Measurements from ENCODE around the gene STXBP5. TPM values are rescaled to one million over a fixed set of nuclear protein-coding genes. Genes with fewer than 3 reads are reported as not detected.

The STXBP5 gene
- total RNA-seq, 1 donor, result 89.8 TPM

DNA sequence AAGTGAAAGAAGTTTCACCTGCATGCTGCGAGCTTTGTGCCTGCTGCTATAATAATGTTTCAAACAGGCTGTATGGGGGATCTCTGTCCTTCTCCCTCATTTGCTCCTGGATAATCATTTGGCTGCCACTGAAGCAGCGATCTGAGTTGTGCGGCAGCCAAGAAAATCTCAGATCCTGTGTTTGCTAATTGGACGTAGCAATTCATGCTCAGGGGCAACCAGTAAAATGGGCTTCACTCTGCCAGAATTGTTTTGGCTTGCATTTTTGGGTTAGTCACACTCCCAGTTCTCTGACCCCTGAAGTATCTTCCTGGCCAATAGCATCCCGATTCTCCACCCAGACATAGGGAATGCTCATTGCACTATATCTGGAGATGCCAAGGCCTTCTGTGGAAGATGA lies 13.7 kb upstream of the STXBP5 start:
- DNase-seq (ENCODE audit: low read depth), result no peak
- TF ChIP-seq, protein P1, sequence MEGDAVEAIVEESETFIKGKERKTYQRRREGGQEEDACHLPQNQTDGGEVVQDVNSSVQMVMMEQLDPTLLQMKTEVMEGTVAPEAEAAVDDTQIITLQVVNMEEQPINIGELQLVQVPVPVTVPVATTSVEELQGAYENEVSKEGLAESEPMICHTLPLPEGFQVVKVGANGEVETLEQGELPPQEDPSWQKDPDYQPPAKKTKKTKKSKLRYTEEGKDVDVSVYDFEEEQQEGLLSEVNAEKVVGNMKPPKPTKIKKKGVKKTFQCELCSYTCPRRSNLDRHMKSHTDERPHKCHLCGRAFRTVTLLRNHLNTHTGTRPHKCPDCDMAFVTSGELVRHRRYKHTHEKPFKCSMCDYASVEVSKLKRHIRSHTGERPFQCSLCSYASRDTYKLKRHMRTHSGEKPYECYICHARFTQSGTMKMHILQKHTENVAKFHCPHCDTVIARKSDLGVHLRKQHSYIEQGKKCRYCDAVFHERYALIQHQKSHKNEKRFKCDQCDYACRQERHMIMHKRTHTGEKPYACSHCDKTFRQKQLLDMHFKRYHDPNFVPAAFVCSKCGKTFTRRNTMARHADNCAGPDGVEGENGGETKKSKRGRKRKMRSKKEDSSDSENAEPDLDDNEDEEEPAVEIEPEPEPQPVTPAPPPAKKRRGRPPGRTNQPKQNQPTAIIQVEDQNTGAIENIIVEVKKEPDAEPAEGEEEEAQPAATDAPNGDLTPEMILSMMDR (IDR thresholded peaks at IDR 0.05; ENCODE audit: insufficient read depth, low read depth, low read length), result no peak

DNA sequence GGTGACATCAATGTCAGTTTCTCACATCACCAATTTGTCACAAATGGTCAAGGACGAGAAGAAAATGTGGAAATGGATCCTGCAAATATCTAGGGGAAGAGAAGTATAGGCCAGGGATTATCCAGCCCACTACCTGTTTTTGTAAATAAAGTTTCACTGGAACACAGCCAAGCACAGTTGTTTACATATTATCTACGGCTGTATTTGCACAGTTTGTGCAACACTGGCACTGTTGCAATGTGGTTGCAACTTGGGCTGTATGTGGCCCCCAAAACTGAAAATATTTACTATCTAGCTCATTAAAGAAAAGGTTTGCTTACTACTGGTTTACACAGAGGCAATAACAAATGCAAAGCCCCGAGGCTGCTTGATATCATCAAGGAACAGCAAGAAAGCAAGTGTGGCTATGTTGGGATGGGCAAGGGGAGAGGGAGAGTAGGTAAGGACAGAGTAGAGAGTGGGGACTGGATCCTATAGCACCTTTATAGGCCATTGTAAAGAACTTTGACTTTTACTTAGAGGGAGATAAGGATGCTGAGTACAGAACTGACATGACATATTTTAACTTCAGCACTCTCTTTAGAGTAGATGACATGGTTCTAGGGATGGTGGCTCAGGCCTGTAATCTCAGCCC lies 11.8 kb upstream of the STXBP5 start:
- TF ChIP-seq, protein P1 (IDR thresholded peaks at IDR 0.05; ENCODE audit: insufficient read depth, low read depth, low read length), result no peak
- H3K4me3 ChIP-seq (ENCODE audit: low read depth, low read length), result no peak overlapping the region
- peak; percentile 75 for DNase-seq (ENCODE audit: low read depth)

More for the DNA sequence above, 13.7 kb upstream of the STXBP5 start:
- H3K4me3 ChIP-seq (ENCODE audit: low read depth, low read length), result no peak overlapping the region

DNA sequence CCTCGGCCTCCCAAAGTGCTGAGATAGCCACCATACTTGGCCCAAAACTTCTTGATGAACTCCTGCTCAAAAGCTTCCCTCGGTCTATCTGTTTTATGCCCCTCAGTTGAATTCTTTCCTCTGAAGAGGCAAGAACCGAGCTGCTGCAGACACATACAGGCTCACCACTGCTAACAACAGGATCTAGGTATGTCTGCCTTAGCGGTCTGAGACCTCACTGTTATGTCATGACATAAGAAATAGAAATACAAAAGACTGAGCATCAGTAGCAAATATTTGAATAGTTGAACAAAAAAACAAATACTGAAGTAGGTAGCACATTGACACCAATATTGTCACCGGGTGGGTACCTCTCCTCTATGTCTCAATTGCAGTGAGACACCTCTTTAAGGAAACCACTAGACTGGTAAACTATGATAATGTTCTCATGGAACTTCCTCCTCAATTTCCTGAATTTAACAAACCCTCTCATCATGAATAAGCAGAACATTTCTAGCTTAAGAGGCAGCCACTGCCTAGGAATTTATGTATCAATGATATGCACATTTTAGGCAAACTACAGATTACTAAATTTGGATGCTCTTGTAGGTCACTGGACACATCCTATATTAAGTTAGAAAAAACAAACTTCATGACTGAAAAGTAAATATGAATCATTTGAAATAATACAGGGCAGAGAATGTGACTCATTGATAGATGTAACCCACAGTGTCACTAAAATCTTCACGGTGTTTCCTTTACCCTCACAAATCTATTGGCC lies 9.4 kb upstream of the STXBP5 start:
- TF ChIP-seq, protein P1 (IDR thresholded peaks at IDR 0.05; ENCODE audit: insufficient read depth, low read depth, low read length), result no peak
- no peak for DNase-seq (ENCODE audit: low read depth)

DNA sequence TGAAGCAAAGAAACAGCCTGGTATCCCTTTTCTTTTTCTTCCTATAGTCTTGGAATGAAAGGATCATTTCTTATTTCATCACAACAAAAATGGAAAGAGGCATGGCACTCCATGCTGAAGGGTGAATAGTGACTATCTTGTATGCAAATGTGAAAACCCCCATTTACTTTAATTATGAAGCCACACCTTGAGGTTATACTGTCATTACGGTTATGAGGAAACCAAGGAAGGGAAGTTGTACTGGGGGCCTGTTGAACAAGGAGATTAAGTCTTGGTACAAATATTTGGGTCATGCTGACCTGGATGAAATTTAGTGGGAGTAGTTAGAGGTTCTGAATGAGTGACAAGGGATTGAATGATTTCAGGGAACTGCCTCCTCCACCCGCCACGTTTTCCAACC lies 8.7 kb upstream of the STXBP5 start:
- DNase-seq (ENCODE audit: low read depth), result no peak
- TF ChIP-seq, protein P1 (IDR thresholded peaks at IDR 0.05; ENCODE audit: insufficient read depth, low read depth, low read length), result no peak
- no peak overlapping the region for H3K4me3 ChIP-seq (ENCODE audit: low read depth, low read length)

More for the DNA sequence above, 9.4 kb upstream of the STXBP5 start:
- no peak overlapping the region for H3K4me3 ChIP-seq (ENCODE audit: low read depth, low read length)

DNA sequence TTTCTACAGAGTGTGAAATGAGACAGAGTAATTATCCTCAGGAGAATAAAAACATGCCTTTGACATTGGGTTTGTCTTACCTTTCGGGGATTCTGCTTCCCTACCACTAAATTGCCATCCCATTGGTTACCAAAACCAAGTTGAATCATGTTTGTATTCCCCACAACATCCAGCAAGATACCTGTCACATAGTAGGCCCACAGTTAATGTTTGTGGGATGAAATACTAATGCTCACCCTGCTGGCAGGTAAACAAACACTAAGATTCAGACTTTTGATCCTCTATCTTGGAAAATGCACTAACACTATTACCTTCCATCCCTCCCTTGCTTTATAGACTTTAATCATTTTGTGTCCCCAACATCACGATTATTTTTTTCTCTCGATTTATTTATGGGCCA lies 8.2 kb upstream of the STXBP5 start:
- TF ChIP-seq, protein P1 (IDR thresholded peaks at IDR 0.05; ENCODE audit: insufficient read depth, low read depth, low read length), result no peak
- H3K4me3 ChIP-seq (ENCODE audit: low read depth, low read length), result no peak overlapping the region
- DNase-seq (ENCODE audit: low read depth), result no peak

DNA sequence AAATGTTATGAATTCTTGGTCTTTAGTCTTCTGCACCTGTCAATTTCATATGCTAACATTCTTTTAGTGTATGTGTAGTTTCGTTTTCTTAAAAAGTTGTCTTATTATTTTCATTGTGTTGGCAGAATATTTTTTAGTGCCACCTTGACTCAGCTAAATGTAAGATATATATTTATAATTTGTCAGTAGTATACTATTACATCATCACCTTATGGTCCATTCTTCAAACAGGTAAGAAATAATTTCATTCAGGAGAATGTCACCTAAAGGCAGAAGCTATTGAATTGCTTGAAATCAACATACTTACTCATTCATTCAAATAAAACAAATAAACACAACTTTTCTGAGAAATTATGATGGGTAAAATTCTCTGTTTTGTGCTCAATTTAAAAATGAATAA lies 3.5 kb upstream of the STXBP5 start:
- DNase-seq (ENCODE audit: low read depth), result no peak
- TF ChIP-seq, protein P1 (IDR thresholded peaks at IDR 0.05; ENCODE audit: insufficient read depth, low read depth, low read length), result no peak
- H3K4me3 ChIP-seq (ENCODE audit: low read depth, low read length), result no peak overlapping the region

All from fibroblast of villous mesenchyme (primary cell).